Astrocyte of the cerebellum (primary cell): ENCODE data around the gene IGF2.

ENCODE experiments used
- DNase-seq: peaks from one replicate; pipeline ENCODE4 v3.0.0-alpha.2; 2011; ENCODE audit warnings: low read depth
- H3K4me3 ChIP-seq: 2 replicates; pipeline ENCODE4 v1.5.1; 2011; ENCODE audit warnings: mild to moderate bottlenecking, low read depth, low read length, moderate library complexity
- in situ Hi-C: cut with HindIII; loops from 2 replicates; pipeline ENCODE4 v1.10.0; 2017; ENCODE audit warnings: low sequenced_read_pairs
- TF ChIP-seq, protein P1 (sequence below): IDR thresholded peaks from 2 replicates; pipeline ENCODE4 v1.5.1; 2012; ENCODE audit warnings: low read length, low read depth, moderate library complexity, mild to moderate bottlenecking; ENCODE audit errors: missing control alignments

The IGF2 gene

DNA sequence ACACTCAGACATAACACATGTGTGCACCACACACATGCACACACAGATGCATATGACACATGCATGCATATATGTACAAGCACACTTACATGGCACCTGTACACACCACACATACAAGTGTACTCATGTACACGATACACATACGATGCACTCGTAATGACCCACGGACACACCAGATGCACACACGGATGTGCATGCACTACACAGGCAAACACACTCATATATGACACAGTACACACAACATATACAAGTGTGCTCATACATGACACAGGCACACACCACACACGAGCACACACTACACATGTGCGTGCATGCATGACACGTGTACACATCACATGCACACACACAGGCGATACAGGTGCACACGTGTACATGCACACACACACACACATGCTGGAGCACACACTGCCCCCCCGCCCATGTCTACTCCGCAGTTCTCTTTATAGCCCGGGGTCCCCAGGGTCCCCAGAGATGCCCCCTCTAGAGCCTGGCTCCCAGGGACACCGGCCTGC lies 37.3 kb upstream of the IGF2 start:
- no peak overlapping the region for H3K4me3 ChIP-seq
- DNase-seq = no peak
- in situ Hi-C loops = no loop called here
- TF ChIP-seq, protein P1, sequence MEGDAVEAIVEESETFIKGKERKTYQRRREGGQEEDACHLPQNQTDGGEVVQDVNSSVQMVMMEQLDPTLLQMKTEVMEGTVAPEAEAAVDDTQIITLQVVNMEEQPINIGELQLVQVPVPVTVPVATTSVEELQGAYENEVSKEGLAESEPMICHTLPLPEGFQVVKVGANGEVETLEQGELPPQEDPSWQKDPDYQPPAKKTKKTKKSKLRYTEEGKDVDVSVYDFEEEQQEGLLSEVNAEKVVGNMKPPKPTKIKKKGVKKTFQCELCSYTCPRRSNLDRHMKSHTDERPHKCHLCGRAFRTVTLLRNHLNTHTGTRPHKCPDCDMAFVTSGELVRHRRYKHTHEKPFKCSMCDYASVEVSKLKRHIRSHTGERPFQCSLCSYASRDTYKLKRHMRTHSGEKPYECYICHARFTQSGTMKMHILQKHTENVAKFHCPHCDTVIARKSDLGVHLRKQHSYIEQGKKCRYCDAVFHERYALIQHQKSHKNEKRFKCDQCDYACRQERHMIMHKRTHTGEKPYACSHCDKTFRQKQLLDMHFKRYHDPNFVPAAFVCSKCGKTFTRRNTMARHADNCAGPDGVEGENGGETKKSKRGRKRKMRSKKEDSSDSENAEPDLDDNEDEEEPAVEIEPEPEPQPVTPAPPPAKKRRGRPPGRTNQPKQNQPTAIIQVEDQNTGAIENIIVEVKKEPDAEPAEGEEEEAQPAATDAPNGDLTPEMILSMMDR = no peak

DNA sequence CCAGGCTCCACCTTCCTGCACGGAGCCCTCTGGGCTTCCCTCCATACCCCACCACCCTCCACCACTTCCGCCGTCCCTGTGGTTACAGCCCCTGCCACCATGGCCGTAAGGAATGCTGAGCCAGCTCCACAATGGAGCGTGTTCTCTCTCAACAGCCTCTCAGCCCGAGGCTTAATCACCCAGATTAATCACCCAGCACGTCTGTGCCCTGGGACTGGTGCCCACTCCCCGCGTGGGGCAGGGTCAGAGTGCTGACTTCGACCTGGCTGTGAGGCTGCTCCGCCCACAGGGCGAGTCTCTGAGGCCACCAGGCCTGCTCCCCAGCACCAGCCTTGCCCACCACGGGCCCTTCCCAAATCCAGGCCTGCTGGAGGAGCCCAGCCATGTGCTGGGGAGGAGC lies 36.5 kb upstream of the IGF2 start:
- DNase-seq = peak; percentile 82
- TF ChIP-seq, protein P1 = no peak
- no peak overlapping the region for H3K4me3 ChIP-seq
- in situ Hi-C loops = no loop called here

DNA sequence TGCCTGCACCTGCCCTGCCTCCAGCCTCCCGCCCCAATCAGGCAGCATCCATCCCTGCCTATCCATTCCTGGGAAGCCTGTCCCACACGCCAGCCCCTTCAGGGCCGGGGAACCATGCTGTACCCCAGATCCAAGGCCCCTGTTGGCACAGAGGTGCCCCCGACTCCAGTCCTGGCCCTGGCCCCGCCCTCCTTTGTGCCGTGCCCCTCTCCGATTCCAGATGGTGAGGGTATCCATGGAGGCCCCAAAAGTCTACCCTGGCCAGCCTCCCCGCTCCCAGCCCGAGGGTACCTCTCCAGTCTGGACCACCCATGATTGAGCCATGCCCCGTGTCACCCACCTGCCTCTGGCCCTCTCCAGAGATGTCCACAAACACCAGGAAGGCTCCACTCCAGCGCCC lies 35.2 kb upstream of the IGF2 start:
- in situ Hi-C loops = no loop called here
- no peak overlapping the region for H3K4me3 ChIP-seq
- TF ChIP-seq, protein P1 = no peak
- no peak for DNase-seq

DNA sequence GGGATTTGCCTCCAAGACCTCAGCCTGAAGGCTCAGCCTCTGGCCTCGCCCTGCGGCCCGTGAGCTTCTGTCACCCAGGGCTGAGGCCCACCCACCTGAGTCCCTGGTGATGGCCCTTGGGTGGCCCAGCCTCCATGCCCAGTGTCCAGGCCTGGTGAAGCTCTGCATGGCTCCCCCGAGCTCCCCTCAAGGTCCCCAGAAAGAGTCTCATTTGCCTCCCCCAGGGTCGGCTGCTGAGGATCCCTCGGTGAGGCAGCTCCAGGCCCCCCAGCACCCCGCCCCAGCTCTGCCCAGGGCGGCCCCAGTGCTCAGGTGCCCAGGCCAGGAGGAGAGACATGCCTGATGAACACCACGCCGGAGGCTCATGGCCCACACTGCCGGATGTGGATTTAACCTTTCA lies 34.6 kb upstream of the IGF2 start:
- TF ChIP-seq, protein P1 = no peak
- no peak overlapping the region for H3K4me3 ChIP-seq
- in situ Hi-C loops = no loop called here
- DNase-seq = no peak

DNA sequence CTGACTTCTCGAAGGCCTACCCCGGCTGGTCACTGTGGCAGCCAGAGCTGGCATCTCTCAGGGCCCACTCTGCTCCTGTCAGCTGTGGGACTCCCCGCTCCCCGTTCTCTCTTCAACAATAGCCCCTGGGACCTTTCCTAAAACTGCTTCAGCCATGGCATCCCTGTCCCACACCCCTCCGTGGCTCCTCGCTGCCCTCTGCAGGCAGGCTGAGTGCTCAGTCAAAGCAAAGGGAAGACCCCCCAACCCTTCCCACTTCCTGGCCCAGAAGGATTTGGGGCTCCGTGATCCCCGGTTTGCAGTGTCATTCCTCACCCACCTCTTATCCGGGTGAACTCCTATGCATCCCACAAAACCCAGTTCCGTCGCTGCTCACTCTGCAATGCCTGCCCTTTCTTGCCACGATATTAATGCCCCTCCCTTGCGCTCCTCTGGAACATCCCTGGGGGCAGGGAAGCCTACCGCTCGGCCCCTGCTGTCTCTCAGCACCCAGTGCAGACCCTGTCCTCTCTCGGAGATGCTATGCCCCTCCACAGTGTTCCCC lies 34.0 kb upstream of the IGF2 start:
- no peak for DNase-seq
- TF ChIP-seq, protein P1 = peak; percentile 66
- H3K4me3 ChIP-seq = no peak overlapping the region
- in situ Hi-C loops = no loop called here

DNA sequence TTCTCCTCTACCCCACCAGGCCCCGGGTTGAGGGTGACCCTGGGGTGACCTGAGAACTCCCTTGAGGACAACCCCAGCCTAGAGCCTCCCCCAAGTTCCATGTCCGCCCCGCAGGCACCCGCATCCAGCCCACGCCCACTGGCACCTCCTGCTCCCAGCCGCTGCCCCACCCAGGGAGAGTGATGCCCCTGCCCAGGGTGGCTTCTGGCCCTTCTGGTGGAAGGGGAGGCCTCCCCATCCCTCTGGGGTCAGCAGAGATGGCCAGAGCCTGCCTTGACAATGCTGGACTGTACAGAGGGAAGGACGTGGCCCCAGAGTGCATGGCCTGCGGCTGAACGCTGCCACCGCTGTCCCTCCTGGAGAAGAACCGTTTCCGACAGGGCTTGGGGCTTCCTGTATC lies 33.5 kb upstream of the IGF2 start:
- in situ Hi-C loops = no loop called here
- TF ChIP-seq, protein P1 = no peak
- DNase-seq = no peak
- no peak overlapping the region for H3K4me3 ChIP-seq
